Measurements from ENCODE around the gene GSS.

GRCh38 chr20:34886122-34886521 is 69.5 kb downstream of the GSS start:
- TF ChIP-seq POLR2AphosphoS5 (IDR thresholded peaks at IDR 0.05) (no peak), CTCF (IDR thresholded peaks at IDR 0.05) (no peak)

Measured in upper lobe of left lung (tissue), 4 donors.